ENCODE data around the gene POU3F2. TPM values are rescaled to one million over a fixed set of nuclear protein-coding genes. Genes with fewer than 3 reads are reported as not detected.

Gene POU3F2
- polyA plus RNA-seq, 3 donors, result 0.11 to 0.19 TPM; not detected in 1

GRCh38 chr6:98840385-98840784, 6.0 kb downstream of the POU3F2 start:
- DNase-seq (ENCODE audit: extremely low read depth in 1 of 11, low read depth in 9 of 11, low spot score in 4 of 11), result no peak

DNA sequence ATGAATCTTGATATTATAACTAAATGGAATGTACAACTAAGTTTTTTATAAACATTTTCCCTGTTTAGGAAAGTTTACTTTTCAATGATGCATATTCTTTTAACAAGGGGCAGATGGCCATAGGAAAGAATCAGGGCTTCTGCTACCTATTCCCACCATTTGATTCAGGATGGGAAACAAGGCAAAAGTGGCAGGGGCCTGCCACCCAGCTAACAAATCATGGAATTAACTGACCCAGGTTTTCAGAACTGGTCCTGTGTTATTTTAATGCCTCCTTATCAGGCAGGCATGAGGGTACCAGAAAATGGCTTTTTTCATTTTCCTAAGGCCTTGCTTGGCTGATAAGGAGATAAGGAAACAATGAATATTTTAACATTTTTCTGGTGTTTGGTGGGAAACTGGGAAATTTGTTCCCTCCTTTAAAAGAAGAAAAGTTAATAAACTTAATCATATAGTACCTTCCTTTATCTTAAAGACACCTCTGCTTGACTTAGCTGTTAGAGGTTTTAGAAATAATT, 6.7 kb downstream of the POU3F2 start:
- DNase-seq (ENCODE audit: extremely low read depth in 1 of 11, low read depth in 9 of 11, low spot score in 4 of 11), result no peak

DNA sequence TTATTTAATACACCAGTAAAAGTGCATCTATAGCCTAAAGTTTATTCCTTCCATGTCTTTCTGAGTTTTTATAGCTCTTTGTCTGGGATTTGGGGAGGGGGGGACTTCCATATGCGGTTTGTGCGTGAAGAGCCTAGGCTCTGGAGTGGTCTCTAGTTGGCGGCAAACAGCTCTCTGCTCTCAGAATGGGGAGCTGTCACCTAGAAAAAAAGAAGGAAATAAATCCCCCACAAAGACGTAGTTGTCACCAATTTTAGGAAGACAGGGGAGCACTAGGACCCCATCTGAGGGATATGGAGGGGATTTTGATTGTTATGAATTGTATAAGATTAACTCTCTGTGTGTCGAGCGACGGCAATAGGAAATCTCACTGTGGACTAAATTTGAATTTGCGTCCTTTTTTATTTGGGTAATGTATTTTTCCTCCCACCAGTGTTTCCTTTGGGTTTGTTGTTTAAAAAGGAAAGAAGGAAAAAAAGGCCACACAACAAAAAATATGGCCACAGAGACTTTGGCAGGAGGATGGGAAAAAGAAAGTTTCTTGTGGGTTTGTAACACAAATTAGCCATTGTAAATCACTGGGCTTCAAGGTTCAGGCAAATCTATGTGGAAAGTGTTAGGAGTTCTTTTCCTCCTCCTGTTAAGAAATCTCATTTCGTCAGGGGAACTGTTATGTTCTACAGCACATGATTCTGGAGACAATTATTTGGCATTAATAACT, 7.4 kb downstream of the POU3F2 start:
- DNase-seq (ENCODE audit: extremely low read depth in 1 of 11, low read depth in 9 of 11, low spot score in 4 of 11), result no peak

DNA sequence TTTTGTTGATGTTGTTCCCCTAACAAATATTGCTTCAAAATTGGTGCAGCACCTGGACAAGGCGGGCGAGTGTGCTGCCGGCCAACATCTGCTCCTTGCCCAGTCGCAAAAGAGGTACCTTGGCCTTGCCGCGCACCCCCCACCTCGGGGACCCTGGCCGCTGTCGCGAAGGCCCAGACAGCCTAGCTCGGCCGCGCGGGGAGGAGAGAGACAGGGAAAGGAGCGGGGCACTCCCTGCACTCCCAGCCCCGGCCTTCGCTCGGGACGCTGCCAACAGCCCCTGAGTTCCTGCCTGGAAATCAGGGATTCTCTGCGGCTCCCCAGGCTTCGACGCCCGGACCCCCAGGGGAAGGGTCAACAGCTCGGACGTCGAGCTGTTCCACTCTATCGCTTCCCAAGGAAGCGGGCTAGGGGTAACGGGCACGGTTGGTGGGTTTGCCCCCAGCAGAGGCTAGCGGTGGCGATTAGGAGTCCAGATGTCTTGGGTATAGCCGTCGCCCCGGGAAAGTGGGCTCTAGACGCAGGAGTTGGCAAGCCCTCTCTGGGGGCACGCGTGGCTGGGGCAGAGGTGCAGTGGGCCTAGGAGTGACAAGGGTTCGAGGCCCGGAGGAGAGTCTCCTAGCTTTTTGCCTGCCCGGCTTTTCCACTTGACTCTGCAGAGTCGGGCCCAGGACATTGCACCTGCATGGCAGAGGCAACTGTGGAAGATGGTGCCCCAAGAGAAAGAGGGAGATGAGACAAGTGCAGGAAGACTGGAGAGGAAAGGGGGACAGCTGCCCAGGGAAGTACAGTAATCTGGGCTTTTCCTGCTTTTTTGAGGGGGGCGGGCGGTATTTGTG, 8.2 kb downstream of the POU3F2 start:
- DNase-seq (ENCODE audit: extremely low read depth in 1 of 11, low read depth in 9 of 11, low spot score in 4 of 11), result no peak

DNA sequence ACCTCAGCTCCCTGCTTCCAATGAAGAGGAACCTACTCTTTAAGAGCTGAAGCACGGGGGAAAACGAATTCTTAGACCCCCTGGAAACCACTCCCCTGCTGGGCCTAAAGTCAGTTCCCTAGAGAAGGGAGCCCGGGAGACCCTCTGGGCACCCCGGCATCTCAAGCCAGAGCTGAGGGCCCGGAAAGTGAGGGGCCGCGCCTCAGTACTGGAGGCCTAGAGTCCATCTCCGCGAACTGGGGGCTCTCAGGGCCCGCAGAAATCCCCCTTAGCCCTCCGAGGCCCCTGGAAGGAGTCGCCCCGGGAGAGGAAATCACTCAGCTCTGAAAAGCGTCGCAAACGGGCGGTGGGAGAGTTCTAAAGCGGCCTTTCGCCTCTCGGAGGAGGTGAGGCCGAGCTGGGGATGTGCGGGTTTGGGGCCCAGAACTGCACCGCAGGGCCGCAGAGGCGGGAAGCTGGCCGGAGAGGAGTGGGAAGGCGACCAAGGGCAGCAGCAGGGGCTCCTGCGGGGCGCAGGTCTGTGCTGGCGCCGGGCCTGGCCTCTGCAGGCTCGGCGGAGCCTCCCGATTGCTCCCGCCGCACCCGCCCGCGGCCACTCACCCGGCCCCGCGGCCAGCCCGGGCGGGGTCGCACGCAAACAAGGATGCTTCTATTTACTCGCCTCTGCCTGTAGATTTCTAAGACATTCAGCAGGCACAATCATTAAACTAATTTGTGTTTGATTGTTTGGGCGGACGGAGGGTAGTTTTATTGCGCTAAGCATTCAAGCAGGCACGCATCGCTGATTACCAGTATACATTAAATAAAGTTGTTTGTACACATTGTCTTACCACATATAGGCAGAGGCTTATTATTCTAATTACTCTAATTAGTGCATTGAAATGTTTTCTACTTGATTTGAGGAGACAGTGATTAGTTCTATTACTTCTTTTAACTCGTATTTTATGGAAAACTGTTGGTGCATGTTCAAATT, 9.2 kb downstream of the POU3F2 start:
- no peak for DNase-seq (ENCODE audit: extremely low read depth in 1 of 11, low read depth in 9 of 11, low spot score in 4 of 11)

DNA sequence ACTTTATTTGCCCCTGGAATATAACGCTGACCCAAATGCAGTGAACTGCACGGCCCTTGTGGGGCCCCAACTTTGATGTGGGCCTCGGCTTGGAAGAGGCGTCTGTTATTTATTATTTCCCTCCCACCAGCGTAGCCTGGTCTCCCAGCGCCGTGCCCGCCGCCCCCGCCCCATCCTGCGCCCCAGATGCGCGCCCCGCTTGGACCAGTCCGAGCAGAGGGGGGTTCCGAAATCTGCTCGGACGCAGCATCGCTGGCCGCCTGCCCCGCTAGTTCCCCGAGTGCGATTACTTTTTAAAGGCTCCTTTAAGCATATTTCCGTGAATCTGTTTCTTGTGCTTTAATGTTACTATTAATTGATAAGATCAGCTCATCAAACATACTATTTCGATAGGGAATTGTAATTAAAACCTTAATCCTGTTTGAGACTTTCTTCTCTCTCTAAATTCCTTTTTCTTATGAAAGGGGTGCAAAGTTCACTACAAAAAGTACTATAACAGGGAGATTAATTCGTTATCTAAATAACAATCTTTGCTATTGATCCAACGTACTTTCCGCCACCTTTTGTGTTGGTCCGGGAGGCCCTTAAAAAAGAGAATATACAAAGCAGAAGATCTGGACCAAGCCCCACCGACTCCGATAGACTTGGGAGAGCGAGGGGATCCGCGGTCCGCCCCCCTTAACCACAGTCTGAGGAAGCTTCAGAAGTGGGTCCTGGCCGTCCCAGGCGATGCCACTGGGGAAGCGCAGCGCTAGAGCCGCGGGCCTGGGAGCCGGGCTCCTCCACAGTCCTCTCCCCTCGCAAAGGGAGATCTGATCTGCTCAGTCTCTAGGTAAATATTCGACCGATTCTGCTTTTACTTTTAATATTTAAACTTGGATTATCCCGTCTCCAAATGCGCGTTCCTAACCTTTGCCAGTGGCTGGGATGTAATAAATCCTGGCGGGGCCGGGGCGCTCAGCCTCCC, 10.2 kb downstream of the POU3F2 start:
- no peak for DNase-seq (ENCODE audit: extremely low read depth in 1 of 11, low read depth in 9 of 11, low spot score in 4 of 11)

GRCh38 chr6:98845211-98846020, 11.0 kb downstream of the POU3F2 start:
- DNase-seq (ENCODE audit: extremely low read depth in 1 of 11, low read depth in 9 of 11, low spot score in 4 of 11), result peak in 9 of 11 donors; percentile 58 to 73 (median 72)

GRCh38 chr6:98846021-98846380, 11.6 kb downstream of the POU3F2 start:
- DNase-seq (ENCODE audit: extremely low read depth in 1 of 11, low read depth in 9 of 11, low spot score in 4 of 11), result no peak

GRCh38 chr6:98847416-98847778, 13.0 kb downstream of the POU3F2 start:
- DNase-seq (ENCODE audit: extremely low read depth in 1 of 11, low read depth in 9 of 11, low spot score in 4 of 11), result no peak

GRCh38 chr6:98847779-98848538, 13.6 kb downstream of the POU3F2 start:
- no peak for DNase-seq (ENCODE audit: extremely low read depth in 1 of 11, low read depth in 9 of 11, low spot score in 4 of 11)

GRCh38 chr6:98848539-98849242, 14.3 kb downstream of the POU3F2 start:
- no peak for DNase-seq (ENCODE audit: extremely low read depth in 1 of 11, low read depth in 9 of 11, low spot score in 4 of 11)

DNA sequence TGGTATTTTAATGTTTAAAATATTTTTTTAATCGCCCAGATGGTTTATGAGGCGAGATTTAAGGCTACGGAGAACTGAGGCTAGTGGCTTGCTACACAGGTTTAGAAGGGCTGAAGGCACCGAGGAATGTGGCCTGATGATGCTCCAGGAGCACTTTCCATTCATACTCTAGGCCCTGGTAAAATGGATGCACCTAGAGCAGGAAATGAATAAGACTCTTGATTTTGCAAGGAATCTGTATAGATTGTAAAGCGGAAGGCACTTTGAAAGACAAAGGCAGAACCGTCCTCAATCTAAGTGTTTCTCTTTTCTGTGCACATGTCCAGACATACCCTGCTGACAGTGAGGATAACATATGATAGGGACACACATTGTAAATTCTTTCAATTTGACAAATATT, 30.1 kb downstream of the POU3F2 start:
- no peak for DNase-seq (ENCODE audit: extremely low read depth in 1 of 11, low read depth in 9 of 11, low spot score in 4 of 11)

- DNase-seq (ENCODE audit: extremely low read depth in 1 of 11, low read depth in 9 of 11, low spot score in 4 of 11), result no peak
These were observed 36.7 kb downstream of the POU3F2 start for GRCh38 chr6:98871057-98871456.

- DNase-seq (ENCODE audit: extremely low read depth in 1 of 11, low read depth in 9 of 11, low spot score in 4 of 11), result no peak
These were observed 37.4 kb downstream of the POU3F2 start for GRCh38 chr6:98871821-98872220.

GRCh38 chr6:98875375-98875774, 41.0 kb downstream of the POU3F2 start:
- DNase-seq (ENCODE audit: extremely low read depth in 1 of 11, low read depth in 9 of 11, low spot score in 4 of 11), result no peak

DNA sequence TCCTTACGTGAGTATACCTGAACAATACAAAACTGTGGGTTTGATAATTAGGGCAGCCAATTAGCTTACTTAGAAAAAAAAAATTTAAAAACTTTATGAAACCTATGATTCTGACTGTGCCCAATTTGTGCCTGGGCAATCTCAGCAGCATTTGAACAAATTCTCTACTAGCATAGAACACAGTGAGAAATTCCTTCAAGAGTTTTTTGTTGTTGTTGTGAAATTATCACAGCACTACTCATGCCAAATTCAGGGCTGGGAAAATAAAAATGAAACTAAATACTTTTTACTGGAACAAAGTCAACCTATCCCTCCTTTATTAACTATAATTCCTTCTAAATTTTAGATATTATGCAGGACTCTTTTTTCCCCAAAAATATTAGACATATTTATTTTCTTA, 42.9 kb downstream of the POU3F2 start:
- no peak for DNase-seq (ENCODE audit: extremely low read depth in 1 of 11, low read depth in 9 of 11, low spot score in 4 of 11)
